Fibroblast of lung (primary cell): ENCODE measurements around the gene CORIN. TPM values are rescaled to one million over a fixed set of nuclear protein-coding genes. Genes with fewer than 3 reads are reported as not detected.

ENCODE experiments used
- DNase-seq, 2 donors: peaks; one replicate each; pipeline versions ENCODE4 v3.0.0 to v3.0.0-alpha.2; 2010; ENCODE audit warnings: low read depth in 2 of 2
- H2AFZ ChIP-seq: 2 replicates; pipeline ENCODE4 v1.5.1; 2012; ENCODE audit warnings: low read length, control low read depth, inconsistent platforms
- H3K27ac ChIP-seq: 2 replicates; pipeline ENCODE4 v1.5.1; 2011; ENCODE audit warnings: low read length, control low read depth; ENCODE audit not compliant: insufficient read depth
- H3K27me3 ChIP-seq: 2 replicates; pipeline ENCODE4 v1.5.1; 2011; ENCODE audit warnings: mild to moderate bottlenecking, low read length; ENCODE audit not compliant: control insufficient read depth, insufficient read depth
- H3K36me3 ChIP-seq: 2 replicates; pipeline ENCODE4 v1.5.1; 2011; ENCODE audit warnings: low read length; ENCODE audit not compliant: control insufficient read depth, insufficient read depth
- H3K4me1 ChIP-seq: 2 replicates; pipeline ENCODE4 v1.5.1; 2011; ENCODE audit warnings: low read length; ENCODE audit not compliant: control insufficient read depth, insufficient read depth; ENCODE audit errors: extremely low read depth
- H3K4me2 ChIP-seq: 2 replicates; pipeline ENCODE4 v1.5.1; 2011; ENCODE audit warnings: low read length, control low read depth; ENCODE audit not compliant: insufficient read depth; ENCODE audit errors: extremely low read depth
- H3K4me3 ChIP-seq, 4 experiments: fragments of 200-600 bp in 1 of 4; sonication (generic) in 1 of 4; replicated peaks in 1 of 4; 2 replicates each; pipeline ENCODE4 v1.5.1; 2011 to 2016; ENCODE audit warnings: low read length in 4 of 4, low read depth in 3 of 4, mild to moderate bottlenecking in 3 of 4, control low read depth in 2 of 4, inconsistent platforms in 1 of 4, mixed read lengths in 1 of 4; ENCODE audit not compliant: insufficient read depth in 1 of 4; ENCODE audit errors: control extremely low read depth in 1 of 4
- H3K79me2 ChIP-seq: 2 replicates; pipeline ENCODE4 v1.5.1; 2012; ENCODE audit warnings: mild to moderate bottlenecking, low read length, inconsistent platforms; ENCODE audit not compliant: control insufficient read depth, insufficient read depth
- H3K9ac ChIP-seq: 2 replicates; pipeline ENCODE4 v1.5.1; 2011; ENCODE audit warnings: mild to moderate bottlenecking, low read length, control low read depth; ENCODE audit not compliant: insufficient read depth
- H3K9me3 ChIP-seq: 2 replicates; pipeline ENCODE4 v1.5.1; 2012; ENCODE audit warnings: low read depth, low read length; ENCODE audit not compliant: control insufficient read depth, insufficient read depth
- H4K20me1 ChIP-seq: 2 replicates; pipeline ENCODE4 v1.5.1; 2011; ENCODE audit warnings: low read length; ENCODE audit not compliant: control insufficient read depth, insufficient read depth; ENCODE audit errors: extremely low read depth
- CTCF ChIP-seq, 2 donors: IDR thresholded peaks in 1 of 2; conservative IDR thresholded peaks in 1 of 2; 1 replicate in 1 of 2; 2 replicates in 1 of 2; pipeline ENCODE4 v1.5.1; 2011 to 2012; ENCODE audit warnings: low read length in 2 of 2, control low read depth in 1 of 2, inconsistent platforms in 1 of 2, low read depth in 1 of 2, mild to moderate bottlenecking in 1 of 2
- EZH2 ChIP-seq: IDR thresholded peaks from 2 replicates; pipeline ENCODE4 v1.5.1; 2012; ENCODE audit warnings: low read length, control low read depth, mild to moderate bottlenecking; ENCODE audit errors: missing control alignments
- polyA plus RNA-seq, 2 donors: library from polyadenylated mRNA; depleted of rRNA in 1 of 2; stranded (reverse) in 1 of 2; unstranded in 1 of 2; fragments of >200 nt; gene quantifications; 2 replicates each; pipeline ENCODE4 v1.2.1, GENCODE V29; 2011 to 2012; ENCODE audit warnings: missing spikeins in 1 of 2
- total RNA-seq: library from RNA; depleted of rRNA; stranded (reverse); fragments of >200 nt; gene quantifications from 2 replicates; pipeline ENCODE4 v1.2.1, GENCODE V29; 2014

CORIN gene
- total and polyA plus RNA-seq, 2 donors (not counting 1 experiment from before 2014, with no cell fraction given): 1.5 to 22.2 TPM

GRCh38 chr4:47786958-47787370, 50.9 kb downstream of the CORIN start:
- H3K9me3 ChIP-seq: no peaks in the 10 kb centered on the region
- DNase-seq: no peak
- H4K20me1 ChIP-seq: no peaks in the 10 kb centered on the region
- no peak overlapping the region for H3K27ac ChIP-seq
- no peaks in the 10 kb centered on the region for H3K79me2 ChIP-seq
- H3K9ac ChIP-seq: no peak overlapping the region
- H2AFZ ChIP-seq: no peak overlapping the region
- H3K4me3 ChIP-seq: no peak overlapping the region
- TF ChIP-seq CTCF (conservative IDR thresholded peaks at IDR 0.05 in 1 of 2, IDR thresholded peaks at IDR 0.05 in 1 of 2; ENCODE audit: low read depth in 1 of 2, low read length in 2 of 2): no peak
- TF ChIP-seq EZH2: no peak
- H3K27me3 ChIP-seq: no peaks in the 10 kb centered on the region
- no peak overlapping the region for H3K4me2 ChIP-seq
- H3K4me1 ChIP-seq: no peaks in the 10 kb centered on the region
- H3K36me3 ChIP-seq: no peaks in the 10 kb centered on the region

- no peak overlapping the region for H3K4me3 ChIP-seq
- H3K36me3 ChIP-seq: no peaks in the 10 kb centered on the region
- no peak for DNase-seq
- H3K27me3 ChIP-seq: no peaks in the 10 kb centered on the region
- TF ChIP-seq CTCF (conservative IDR thresholded peaks at IDR 0.05 in 1 of 2, IDR thresholded peaks at IDR 0.05 in 1 of 2; ENCODE audit: low read depth in 1 of 2, low read length in 2 of 2): no peak
- no peak for TF ChIP-seq EZH2
- no peaks in the 10 kb centered on the region for H3K4me1 ChIP-seq
- no peak overlapping the region for H3K4me2 ChIP-seq
- no peaks in the 10 kb centered on the region for H4K20me1 ChIP-seq
- H3K9ac ChIP-seq: no peak overlapping the region
- H3K79me2 ChIP-seq: no peaks in the 10 kb centered on the region
- H2AFZ ChIP-seq: no peak overlapping the region
- H3K27ac ChIP-seq: no peak overlapping the region
- H3K9me3 ChIP-seq: no peaks in the 10 kb centered on the region
Observed at GRCh38 chr4:47785153-47785552, 52.7 kb downstream of the CORIN start.

GRCh38 chr4:47784222-47784621, 53.6 kb downstream of the CORIN start:
- no peak overlapping the region for H2AFZ ChIP-seq
- H3K27ac ChIP-seq: no peak overlapping the region
- no peak overlapping the region for H3K4me3 ChIP-seq
- H3K36me3 ChIP-seq: no peaks in the 10 kb centered on the region
- TF ChIP-seq EZH2 (no peak), CTCF (conservative IDR thresholded peaks at IDR 0.05 in 1 of 2, IDR thresholded peaks at IDR 0.05 in 1 of 2; ENCODE audit: low read depth in 1 of 2, low read length in 2 of 2) (no peak)
- no peaks in the 10 kb centered on the region for H3K9me3 ChIP-seq
- no peaks in the 10 kb centered on the region for H3K4me1 ChIP-seq
- H3K4me2 ChIP-seq: no peak overlapping the region
- H3K79me2 ChIP-seq: no peaks in the 10 kb centered on the region
- no peak overlapping the region for H3K9ac ChIP-seq
- no peak for DNase-seq
- no peaks in the 10 kb centered on the region for H4K20me1 ChIP-seq
- no peaks in the 10 kb centered on the region for H3K27me3 ChIP-seq
